HG03135 (cell line): ENCODE results near the gene MIPOL1.

ENCODE experiments used
- ATAC-seq: cut with Tn5 transposase; IDR thresholded peaks from one replicate; pipeline ENCODE4 v1.9.1; 2021; ENCODE audit warnings: mild to moderate bottlenecking, moderate library complexity; ENCODE audit not compliant: unreplicated experiment

Gene MIPOL1

GRCh38 chr14:37583358-37584210 is 385.8 kb downstream of the MIPOL1 start:
- no peak for ATAC-seq

- ATAC-seq: no peak
Observed at GRCh38 chr14:37584211-37585100, 386.7 kb downstream of the MIPOL1 start.

- no peak for ATAC-seq
Observed at GRCh38 chr14:37585101-37585511, 387.4 kb downstream of the MIPOL1 start.

GRCh38 chr14:37585971-37586796 is 388.4 kb downstream of the MIPOL1 start:
- no peak for ATAC-seq

GRCh38 chr14:37586797-37587130 is 389.0 kb downstream of the MIPOL1 start:
- ATAC-seq: no peak

GRCh38 chr14:37587131-37587803 is 389.5 kb downstream of the MIPOL1 start:
- ATAC-seq: no peak

- no peak for ATAC-seq
Observed at GRCh38 chr14:37587881-37588666, 390.3 kb downstream of the MIPOL1 start.

- ATAC-seq: no peak
Observed at GRCh38 chr14:37588667-37588955, 390.9 kb downstream of the MIPOL1 start.

- ATAC-seq: no peak
Observed at GRCh38 chr14:37588956-37589714, 391.4 kb downstream of the MIPOL1 start.

GRCh38 chr14:37589715-37590427 is 392.1 kb downstream of the MIPOL1 start:
- no peak for ATAC-seq

GRCh38 chr14:37590428-37591139 is 392.8 kb downstream of the MIPOL1 start:
- ATAC-seq: no peak

GRCh38 chr14:37591311-37591940 is 393.7 kb downstream of the MIPOL1 start:
- ATAC-seq: no peak

- no peak for ATAC-seq
Observed at GRCh38 chr14:37591941-37592481, 394.3 kb downstream of the MIPOL1 start.

- ATAC-seq: no peak
Observed at GRCh38 chr14:37592482-37593408, 395.0 kb downstream of the MIPOL1 start.

GRCh38 chr14:37593511-37594237 is 395.9 kb downstream of the MIPOL1 start:
- no peak for ATAC-seq
